ENCODE results near the gene NR6A1.

NR6A1 gene

DNA sequence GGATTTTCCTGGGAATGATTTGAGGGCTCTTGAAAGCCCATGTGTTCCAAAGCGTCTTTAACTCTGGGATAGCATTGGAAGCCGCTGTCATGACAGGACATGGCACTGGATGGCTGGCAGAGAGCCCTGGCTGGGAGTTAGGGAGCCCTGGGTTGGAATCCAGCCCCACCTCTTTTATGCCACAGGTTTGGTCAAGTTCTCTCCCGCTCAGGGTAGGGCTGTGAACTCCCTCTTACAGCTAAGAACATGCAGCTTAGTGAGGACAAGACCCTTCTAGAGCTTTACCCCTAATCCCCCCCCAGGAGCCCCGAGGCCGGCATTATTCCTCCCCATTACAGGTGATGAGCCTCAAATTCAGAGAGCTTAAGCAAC, 43.0 kb upstream of the NR6A1 start:
- TF ChIP-seq, protein P1, sequence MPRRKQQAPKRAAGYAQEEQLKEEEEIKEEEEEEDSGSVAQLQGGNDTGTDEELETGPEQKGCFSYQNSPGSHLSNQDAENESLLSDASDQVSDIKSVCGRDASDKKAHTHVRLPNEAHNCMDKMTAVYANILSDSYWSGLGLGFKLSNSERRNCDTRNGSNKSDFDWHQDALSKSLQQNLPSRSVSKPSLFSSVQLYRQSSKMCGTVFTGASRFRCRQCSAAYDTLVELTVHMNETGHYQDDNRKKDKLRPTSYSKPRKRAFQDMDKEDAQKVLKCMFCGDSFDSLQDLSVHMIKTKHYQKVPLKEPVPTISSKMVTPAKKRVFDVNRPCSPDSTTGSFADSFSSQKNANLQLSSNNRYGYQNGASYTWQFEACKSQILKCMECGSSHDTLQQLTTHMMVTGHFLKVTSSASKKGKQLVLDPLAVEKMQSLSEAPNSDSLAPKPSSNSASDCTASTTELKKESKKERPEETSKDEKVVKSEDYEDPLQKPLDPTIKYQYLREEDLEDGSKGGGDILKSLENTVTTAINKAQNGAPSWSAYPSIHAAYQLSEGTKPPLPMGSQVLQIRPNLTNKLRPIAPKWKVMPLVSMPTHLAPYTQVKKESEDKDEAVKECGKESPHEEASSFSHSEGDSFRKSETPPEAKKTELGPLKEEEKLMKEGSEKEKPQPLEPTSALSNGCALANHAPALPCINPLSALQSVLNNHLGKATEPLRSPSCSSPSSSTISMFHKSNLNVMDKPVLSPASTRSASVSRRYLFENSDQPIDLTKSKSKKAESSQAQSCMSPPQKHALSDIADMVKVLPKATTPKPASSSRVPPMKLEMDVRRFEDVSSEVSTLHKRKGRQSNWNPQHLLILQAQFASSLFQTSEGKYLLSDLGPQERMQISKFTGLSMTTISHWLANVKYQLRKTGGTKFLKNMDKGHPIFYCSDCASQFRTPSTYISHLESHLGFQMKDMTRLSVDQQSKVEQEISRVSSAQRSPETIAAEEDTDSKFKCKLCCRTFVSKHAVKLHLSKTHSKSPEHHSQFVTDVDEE (CRISPR knock-in tag; IDR thresholded peaks at IDR 0.05), result no peak
- no peak for TF ChIP-seq ZFP3 (CRISPR knock-in tag; IDR thresholded peaks at IDR 0.05)
- TF ChIP-seq TOX (CRISPR knock-in tag; IDR thresholded peaks at IDR 0.05; ENCODE audit: borderline replicate concordance), result no peak
- no peak for TF ChIP-seq OSR1 (CRISPR knock-in tag; IDR thresholded peaks at IDR 0.05)
- TF ChIP-seq ESRRG (CRISPR knock-in tag; IDR thresholded peaks at IDR 0.05), result no peak
- TF ChIP-seq, protein P2, sequence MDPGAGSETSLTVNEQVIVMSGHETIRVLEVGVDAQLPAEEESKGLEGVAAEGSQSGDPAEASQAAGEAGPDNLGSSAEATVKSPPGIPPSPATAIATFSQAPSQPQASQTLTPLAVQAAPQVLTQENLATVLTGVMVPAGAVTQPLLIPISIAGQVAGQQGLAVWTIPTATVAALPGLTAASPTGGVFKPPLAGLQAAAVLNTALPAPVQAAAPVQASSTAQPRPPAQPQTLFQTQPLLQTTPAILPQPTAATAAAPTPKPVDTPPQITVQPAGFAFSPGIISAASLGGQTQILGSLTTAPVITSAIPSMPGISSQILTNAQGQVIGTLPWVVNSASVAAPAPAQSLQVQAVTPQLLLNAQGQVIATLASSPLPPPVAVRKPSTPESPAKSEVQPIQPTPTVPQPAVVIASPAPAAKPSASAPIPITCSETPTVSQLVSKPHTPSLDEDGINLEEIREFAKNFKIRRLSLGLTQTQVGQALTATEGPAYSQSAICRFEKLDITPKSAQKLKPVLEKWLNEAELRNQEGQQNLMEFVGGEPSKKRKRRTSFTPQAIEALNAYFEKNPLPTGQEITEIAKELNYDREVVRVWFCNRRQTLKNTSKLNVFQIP (CRISPR knock-in tag; IDR thresholded peaks at IDR 0.05; ENCODE audit: borderline replicate concordance, low read depth), result no peak
- no peak for TF ChIP-seq ZNF70 (CRISPR knock-in tag; IDR thresholded peaks at IDR 0.05)
- TF ChIP-seq TCF4 (CRISPR knock-in tag; IDR thresholded peaks at IDR 0.05; ENCODE audit: borderline replicate concordance), result no peak
- TF ChIP-seq, protein P3, sequence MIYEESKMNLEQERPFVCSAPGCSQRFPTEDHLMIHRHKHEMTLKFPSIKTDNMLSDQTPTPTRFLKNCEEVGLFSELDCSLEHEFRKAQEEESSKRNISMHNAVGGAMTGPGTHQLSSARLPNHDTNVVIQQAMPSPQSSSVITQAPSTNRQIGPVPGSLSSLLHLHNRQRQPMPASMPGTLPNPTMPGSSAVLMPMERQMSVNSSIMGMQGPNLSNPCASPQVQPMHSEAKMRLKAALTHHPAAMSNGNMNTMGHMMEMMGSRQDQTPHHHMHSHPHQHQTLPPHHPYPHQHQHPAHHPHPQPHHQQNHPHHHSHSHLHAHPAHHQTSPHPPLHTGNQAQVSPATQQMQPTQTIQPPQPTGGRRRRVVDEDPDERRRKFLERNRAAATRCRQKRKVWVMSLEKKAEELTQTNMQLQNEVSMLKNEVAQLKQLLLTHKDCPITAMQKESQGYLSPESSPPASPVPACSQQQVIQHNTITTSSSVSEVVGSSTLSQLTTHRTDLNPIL (CRISPR knock-in tag; IDR thresholded peaks at IDR 0.05; ENCODE audit: low read depth), result no peak
- no peak for TF ChIP-seq ZFP30 (CRISPR knock-in tag; IDR thresholded peaks at IDR 0.05)
- ATAC-seq, result no peak

DNA sequence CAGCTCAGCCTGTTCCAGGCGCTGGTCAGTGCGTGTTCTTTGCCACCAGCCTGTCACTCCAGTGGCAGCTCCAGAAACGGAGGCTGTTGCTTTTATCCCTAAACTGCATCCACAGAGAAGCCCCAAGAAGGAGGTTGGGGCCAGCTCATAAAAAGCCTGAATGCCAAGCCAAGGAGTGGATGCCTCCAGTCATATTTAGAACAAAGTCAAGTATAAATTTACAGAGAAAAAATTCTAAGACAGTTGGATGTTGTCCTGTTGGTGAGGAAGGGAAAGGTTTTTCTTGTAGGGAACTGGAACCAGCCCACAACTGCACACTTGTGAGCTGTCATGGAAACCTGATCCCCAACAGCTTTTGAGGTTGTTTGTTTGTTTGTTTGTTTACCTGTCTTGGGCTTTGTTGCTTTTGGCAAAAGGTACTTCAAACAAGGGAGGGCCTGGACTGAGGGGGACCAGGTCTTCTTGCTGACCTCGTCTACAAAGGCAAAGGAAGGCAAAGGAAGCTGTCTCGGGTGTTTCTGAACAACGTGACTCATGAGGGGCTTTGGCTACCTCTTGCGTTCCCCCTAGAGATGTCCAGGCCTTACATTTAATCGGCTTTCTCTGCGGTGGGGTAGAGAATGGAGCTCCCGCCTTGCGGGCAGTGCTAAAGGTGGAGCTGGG, 42.5 kb upstream of the NR6A1 start:
- TF ChIP-seq, protein P4, sequence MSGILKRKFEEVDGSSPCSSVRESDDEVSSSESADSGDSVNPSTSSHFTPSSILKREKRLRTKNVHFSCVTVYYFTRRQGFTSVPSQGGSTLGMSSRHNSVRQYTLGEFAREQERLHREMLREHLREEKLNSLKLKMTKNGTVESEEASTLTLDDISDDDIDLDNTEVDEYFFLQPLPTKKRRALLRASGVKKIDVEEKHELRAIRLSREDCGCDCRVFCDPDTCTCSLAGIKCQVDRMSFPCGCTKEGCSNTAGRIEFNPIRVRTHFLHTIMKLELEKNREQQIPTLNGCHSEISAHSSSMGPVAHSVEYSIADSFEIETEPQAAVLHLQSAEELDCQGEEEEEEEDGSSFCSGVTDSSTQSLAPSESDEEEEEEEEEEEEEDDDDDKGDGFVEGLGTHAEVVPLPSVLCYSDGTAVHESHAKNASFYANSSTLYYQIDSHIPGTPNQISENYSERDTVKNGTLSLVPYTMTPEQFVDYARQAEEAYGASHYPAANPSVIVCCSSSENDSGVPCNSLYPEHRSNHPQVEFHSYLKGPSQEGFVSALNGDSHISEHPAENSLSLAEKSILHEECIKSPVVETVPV (CRISPR knock-in tag; IDR thresholded peaks at IDR 0.05), result no peak
- no peak for TF ChIP-seq ZNF70 (CRISPR knock-in tag; IDR thresholded peaks at IDR 0.05)
- TF ChIP-seq SNAI2 (CRISPR knock-in tag; IDR thresholded peaks at IDR 0.05), result no peak
- TF ChIP-seq GLIS3 (CRISPR knock-in tag; IDR thresholded peaks at IDR 0.05), result no peak
- TF ChIP-seq ZC3H10 (CRISPR knock-in tag; IDR thresholded peaks at IDR 0.05), result no peak
- no peak for TF ChIP-seq ZFP3 (CRISPR knock-in tag; IDR thresholded peaks at IDR 0.05)
- no peak for ATAC-seq

DNA sequence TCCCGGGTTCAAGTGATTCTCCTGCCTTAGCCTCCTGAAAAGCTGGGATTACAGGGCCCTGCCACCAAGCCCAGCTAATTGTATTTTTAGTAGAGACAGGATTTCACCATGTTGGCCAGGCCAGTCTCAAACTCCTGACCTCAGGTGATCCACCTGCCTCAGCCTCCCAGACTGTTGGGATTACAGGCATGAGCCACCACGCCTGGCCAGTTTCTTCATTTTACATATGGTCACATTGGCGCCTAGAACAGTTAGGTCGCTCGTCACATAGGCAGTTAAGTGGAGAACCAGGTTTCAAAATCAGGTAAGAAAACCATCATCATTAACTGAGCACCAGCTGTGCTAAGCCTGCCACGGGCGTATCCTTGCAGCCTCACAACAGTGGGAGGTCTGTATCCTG, 41.9 kb upstream of the NR6A1 start:
- no peak for ATAC-seq
- TF ChIP-seq SNAI2 (CRISPR knock-in tag; IDR thresholded peaks at IDR 0.05) (no peak), CSDC2 (CRISPR knock-in tag; IDR thresholded peaks at IDR 0.05) (no peak), ZFP3 (CRISPR knock-in tag; IDR thresholded peaks at IDR 0.05) (no peak)
- TF ChIP-seq, protein P2 (CRISPR knock-in tag; IDR thresholded peaks at IDR 0.05; ENCODE audit: borderline replicate concordance, low read depth), result no peak

DNA sequence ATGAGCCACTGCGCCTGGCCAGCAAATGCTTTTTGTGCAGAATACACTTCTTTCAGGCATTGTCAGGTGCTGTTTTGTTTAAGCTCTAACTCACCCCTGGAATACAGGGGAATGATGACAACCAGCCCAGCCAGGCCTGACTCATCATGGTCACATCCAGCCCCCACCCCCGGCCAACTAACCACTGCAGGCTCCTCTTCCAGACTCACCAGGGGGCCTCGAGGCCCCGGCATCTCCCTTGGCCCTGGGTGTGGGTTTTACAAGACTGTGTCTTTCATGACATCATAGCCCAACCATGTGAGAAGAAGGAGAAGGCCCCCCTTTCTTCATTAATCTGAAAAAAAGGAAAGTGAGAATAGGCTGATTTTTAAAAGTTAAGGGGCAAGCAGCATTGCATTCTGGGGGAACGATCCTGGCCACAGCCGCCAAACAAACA, 41.3 kb upstream of the NR6A1 start:
- TF ChIP-seq, protein P5, sequence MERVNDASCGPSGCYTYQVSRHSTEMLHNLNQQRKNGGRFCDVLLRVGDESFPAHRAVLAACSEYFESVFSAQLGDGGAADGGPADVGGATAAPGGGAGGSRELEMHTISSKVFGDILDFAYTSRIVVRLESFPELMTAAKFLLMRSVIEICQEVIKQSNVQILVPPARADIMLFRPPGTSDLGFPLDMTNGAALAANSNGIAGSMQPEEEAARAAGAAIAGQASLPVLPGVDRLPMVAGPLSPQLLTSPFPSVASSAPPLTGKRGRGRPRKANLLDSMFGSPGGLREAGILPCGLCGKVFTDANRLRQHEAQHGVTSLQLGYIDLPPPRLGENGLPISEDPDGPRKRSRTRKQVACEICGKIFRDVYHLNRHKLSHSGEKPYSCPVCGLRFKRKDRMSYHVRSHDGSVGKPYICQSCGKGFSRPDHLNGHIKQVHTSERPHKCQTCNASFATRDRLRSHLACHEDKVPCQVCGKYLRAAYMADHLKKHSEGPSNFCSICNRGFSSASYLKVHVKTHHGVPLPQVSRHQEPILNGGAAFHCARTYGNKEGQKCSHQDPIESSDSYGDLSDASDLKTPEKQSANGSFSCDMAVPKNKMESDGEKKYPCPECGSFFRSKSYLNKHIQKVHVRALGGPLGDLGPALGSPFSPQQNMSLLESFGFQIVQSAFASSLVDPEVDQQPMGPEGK (CRISPR knock-in tag; IDR thresholded peaks at IDR 0.05; ENCODE audit: borderline replicate concordance), result peak; percentile 71; the same call in 1 of the 2 replicates
- no peak for TF ChIP-seq BACH2 (CRISPR knock-in tag; IDR thresholded peaks at IDR 0.05; ENCODE audit: borderline replicate concordance)
- TF ChIP-seq, protein P2 (CRISPR knock-in tag; IDR thresholded peaks at IDR 0.05; ENCODE audit: borderline replicate concordance, low read depth), result no peak

More for the DNA sequence above, 41.3 kb upstream of the NR6A1 start:
- peak; percentile 85 for ATAC-seq

Measured in SK-N-SH treated with all-trans-retinoic acid at 6 μM for 48 hours (cell line).